ENCODE measurements around the gene REG3A. TPM values are rescaled to one million over a fixed set of nuclear protein-coding genes. Genes with fewer than 3 reads are reported as not detected.

REG3A gene
- total RNA-seq, 1 experiment from 2014 or later = not detected

DNA sequence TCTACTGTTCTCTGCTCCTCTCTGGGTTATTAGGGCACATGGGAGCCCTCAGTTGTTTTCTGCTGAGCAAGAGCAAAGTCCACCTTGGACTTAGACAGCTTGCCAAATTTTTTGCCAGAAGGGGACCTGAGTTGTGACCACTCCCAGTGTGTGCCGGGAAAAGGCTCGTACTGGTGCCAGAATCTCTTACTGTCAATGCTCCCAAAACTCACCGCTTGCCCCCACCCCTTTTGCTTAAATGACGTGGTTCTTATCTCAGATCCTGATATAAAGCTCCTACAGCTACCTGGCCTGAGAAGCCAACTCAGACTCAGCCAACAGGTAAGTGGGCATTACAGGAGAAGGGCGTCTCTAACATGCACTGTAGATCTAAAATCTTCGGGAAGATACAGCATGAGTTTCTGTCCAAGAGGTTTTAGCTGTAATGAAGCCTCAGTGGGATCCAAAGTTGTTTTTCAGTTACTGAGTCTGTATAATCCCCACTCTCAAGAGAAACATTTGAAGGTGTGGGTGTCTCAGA, 39.3 kb downstream of the REG3A start, which contains the start of gene REG1A:
Gene REG1A (plus strand): TSS at position 295 of the 520 bp plus-strand sequence. CDS start 374 bp downstream, outside the sequence.
- Mint-ChIP-seq H3K4me1 (no peaks in the 10 kb centered on the region), H3K9me3 (no peaks in the 10 kb centered on the region; a peak in 1 of 5 replicates), H3K36me3 (ENCODE audit: insufficient read depth in 1 of 3, low read depth in 3 of 3) (no peaks in the 10 kb centered on the region), H3K4me3 (no peak within 1 kb of the TSS), H3K27ac (peak within 1 kb of the TSS in 1 of 3 experiments; percentile 52; a peak in 1 of 7 replicates), H3K27me3 (ENCODE audit: low read depth) (no peaks in the 10 kb centered on the region)
- DNase-seq = no peak
- Histone ChIP-seq H2BK120ac (ENCODE audit: low read depth, low read length, poor library complexity, severe bottlenecking) (no peak within 1 kb of the TSS), H3K79me1 (ENCODE audit: insufficient read depth, low read depth, low read length, poor library complexity, severe bottlenecking) (no peaks in the 10 kb centered on the region), H4K5ac (ENCODE audit: insufficient read length, low read depth, low read length) (no peak within 1 kb of the TSS), H3K23me2 (ENCODE audit: insufficient read length, low read depth, low read length, poor library complexity, severe bottlenecking) (no peaks in the 10 kb centered on the region), H2BK12ac (ENCODE audit: insufficient read length, low read depth, low read length) (no peak within 1 kb of the TSS), H4K20me1 (ENCODE audit: control insufficient read depth, insufficient read depth, insufficient read length) (no peaks in the 10 kb centered on the region), H4K91ac (ENCODE audit: insufficient read length, low read depth, low read length) (no peak within 1 kb of the TSS), H3K79me2 (ENCODE audit: insufficient read depth, low read length) (no peaks in the 10 kb centered on the region), H2AFZ (ENCODE audit: low read length) (no peak within 1 kb of the TSS), H3K4ac (ENCODE audit: low read depth, low read length) (no peak within 1 kb of the TSS), H3T11ph (ENCODE audit: low read length) (no peak within 1 kb of the TSS), H4K8ac (replicated peaks; ENCODE audit: insufficient read length, low read depth, low read length) (no peak within 1 kb of the TSS), H3K27ac (ENCODE audit: insufficient read length, low read depth, low read length) (no peak within 1 kb of the TSS), H2BK15ac (ENCODE audit: low read depth, low read length) (no peak within 1 kb of the TSS), H3K23ac (ENCODE audit: insufficient read length, low read depth, low read length) (no peak within 1 kb of the TSS), H3K9me3 (ENCODE audit: control insufficient read depth, low read depth, low read length) (no peaks in the 10 kb centered on the region), H3K4me2 (ENCODE audit: insufficient read depth, insufficient read length, low read length) (no peak within 1 kb of the TSS), H3K4me1 (ENCODE audit: insufficient read depth, low read length) (no peaks in the 10 kb centered on the region), H2AK5ac (ENCODE audit: insufficient read length, low read length) (no peak within 1 kb of the TSS), H3K18ac (ENCODE audit: insufficient read length, low read depth, low read length) (no peak within 1 kb of the TSS), H3K27me3 (ENCODE audit: insufficient read depth, low read length) (no peaks in the 10 kb centered on the region), H3K56ac (ENCODE audit: insufficient read length, low read depth, low read length) (no peak within 1 kb of the TSS), H2BK5ac (ENCODE audit: insufficient read length, low read length) (no peak within 1 kb of the TSS), H3K14ac (ENCODE audit: insufficient read depth, low read length) (no peak within 1 kb of the TSS), H3K9ac (ENCODE audit: extremely low read depth, insufficient read length, low read length) (no peak within 1 kb of the TSS), H2BK20ac (ENCODE audit: low read depth, low read length, poor library complexity, severe bottlenecking) (no peak within 1 kb of the TSS)
- no CpG with 5 or more reads among the region's 6 CpGs for WGBS (ENCODE audit: extremely low coverage, insufficient read length, low lambda C conversion rate)
- TF ChIP-seq, protein P1, sequence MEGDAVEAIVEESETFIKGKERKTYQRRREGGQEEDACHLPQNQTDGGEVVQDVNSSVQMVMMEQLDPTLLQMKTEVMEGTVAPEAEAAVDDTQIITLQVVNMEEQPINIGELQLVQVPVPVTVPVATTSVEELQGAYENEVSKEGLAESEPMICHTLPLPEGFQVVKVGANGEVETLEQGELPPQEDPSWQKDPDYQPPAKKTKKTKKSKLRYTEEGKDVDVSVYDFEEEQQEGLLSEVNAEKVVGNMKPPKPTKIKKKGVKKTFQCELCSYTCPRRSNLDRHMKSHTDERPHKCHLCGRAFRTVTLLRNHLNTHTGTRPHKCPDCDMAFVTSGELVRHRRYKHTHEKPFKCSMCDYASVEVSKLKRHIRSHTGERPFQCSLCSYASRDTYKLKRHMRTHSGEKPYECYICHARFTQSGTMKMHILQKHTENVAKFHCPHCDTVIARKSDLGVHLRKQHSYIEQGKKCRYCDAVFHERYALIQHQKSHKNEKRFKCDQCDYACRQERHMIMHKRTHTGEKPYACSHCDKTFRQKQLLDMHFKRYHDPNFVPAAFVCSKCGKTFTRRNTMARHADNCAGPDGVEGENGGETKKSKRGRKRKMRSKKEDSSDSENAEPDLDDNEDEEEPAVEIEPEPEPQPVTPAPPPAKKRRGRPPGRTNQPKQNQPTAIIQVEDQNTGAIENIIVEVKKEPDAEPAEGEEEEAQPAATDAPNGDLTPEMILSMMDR (conservative IDR thresholded peaks at IDR 0.05) = no peak

Data from H9 (cell line).